HG02973 (cell line): ENCODE measurements around the gene ADAMTS3.

Source experiments
- ATAC-seq: cut with Tn5 transposase; IDR thresholded peaks from one replicate; pipeline ENCODE4 v1.9.1; 2021; ENCODE audit warnings: moderate library complexity; ENCODE audit not compliant: unreplicated experiment

The ADAMTS3 gene

GRCh38 chr4:72357908-72358307 lies 211.1 kb downstream of the ADAMTS3 start:
- no peak for ATAC-seq

GRCh38 chr4:72352711-72353110 lies 216.3 kb downstream of the ADAMTS3 start:
- no peak for ATAC-seq

GRCh38 chr4:72351521-72351920 lies 217.5 kb downstream of the ADAMTS3 start:
- ATAC-seq: no peak

- no peak for ATAC-seq
These were observed 220.3 kb downstream of the ADAMTS3 start for GRCh38 chr4:72348701-72349100.

- no peak for ATAC-seq
These were observed 224.6 kb downstream of the ADAMTS3 start for GRCh38 chr4:72344418-72344817.

GRCh38 chr4:72341432-72341820 lies 227.6 kb downstream of the ADAMTS3 start:
- no peak for ATAC-seq

GRCh38 chr4:72340803-72341431 lies 228.1 kb downstream of the ADAMTS3 start:
- ATAC-seq: no peak

- no peak for ATAC-seq
These were observed 231.0 kb downstream of the ADAMTS3 start for GRCh38 chr4:72338060-72338459.

- no peak for ATAC-seq
These were observed 238.6 kb downstream of the ADAMTS3 start for GRCh38 chr4:72330381-72330780.

- ATAC-seq: no peak
These were observed 242.1 kb downstream of the ADAMTS3 start for GRCh38 chr4:72326692-72327632.

- no peak for ATAC-seq
These were observed 243.8 kb downstream of the ADAMTS3 start for GRCh38 chr4:72325215-72325614.

- no peak for ATAC-seq
These were observed 245.8 kb downstream of the ADAMTS3 start for GRCh38 chr4:72323227-72323626.

- ATAC-seq: no peak
These were observed 248.6 kb downstream of the ADAMTS3 start for GRCh38 chr4:72320223-72320948.

GRCh38 chr4:72319601-72320021 lies 249.4 kb downstream of the ADAMTS3 start:
- ATAC-seq: no peak

- ATAC-seq: no peak
These were observed 250.4 kb downstream of the ADAMTS3 start for GRCh38 chr4:72318421-72319170.

- ATAC-seq: no peak
These were observed 254.2 kb downstream of the ADAMTS3 start for GRCh38 chr4:72314869-72315268.

GRCh38 chr4:72313121-72313520 lies 255.9 kb downstream of the ADAMTS3 start:
- no peak for ATAC-seq

GRCh38 chr4:72312032-72312650 lies 256.9 kb downstream of the ADAMTS3 start:
- no peak for ATAC-seq

- no peak for ATAC-seq
These were observed 257.7 kb downstream of the ADAMTS3 start for GRCh38 chr4:72311291-72311690.

- no peak for ATAC-seq
These were observed 263.4 kb downstream of the ADAMTS3 start for GRCh38 chr4:72305620-72306019.
